ENCODE data around the gene TUBA8.

GRCh38 chr22:18147791-18148190 is 37.2 kb downstream of the TUBA8 start:
- no peak for TF ChIP-seq ZFP30 (CRISPR knock-in tag; IDR thresholded peaks at IDR 0.05)
- TF ChIP-seq PATZ1 (CRISPR knock-in tag; IDR thresholded peaks at IDR 0.05; ENCODE audit: borderline replicate concordance): no peak
- TF ChIP-seq SNAI2 (CRISPR knock-in tag; IDR thresholded peaks at IDR 0.05): no peak
- no peak for TF ChIP-seq TCF4 (CRISPR knock-in tag; IDR thresholded peaks at IDR 0.05; ENCODE audit: borderline replicate concordance)
- TF ChIP-seq RARB (CRISPR knock-in tag; IDR thresholded peaks at IDR 0.05): no peak
